ENCODE measurements around the gene ANAPC15.
"Not testable (repeated sequence)": the region's sequence is repeated elsewhere in the genome, so short reads cannot be mapped to it uniquely, and the experiment has no call there.

ANAPC15 gene

GRCh38 chr11:72112143-72112977 is at the start of gene ANAPC15:
Gene ANAPC15, minus strand, starts transcription at chr11:72112695. Its CDS starts 1,419 bp downstream, at chr11:72111276.
- peak; percentile 93 for DNase-seq (ENCODE audit: low spot score)

GRCh38 chr11:72160319-72160718 is 47.8 kb upstream of the ANAPC15 start:
- DNase-seq (ENCODE audit: low spot score): no peak

DNA sequence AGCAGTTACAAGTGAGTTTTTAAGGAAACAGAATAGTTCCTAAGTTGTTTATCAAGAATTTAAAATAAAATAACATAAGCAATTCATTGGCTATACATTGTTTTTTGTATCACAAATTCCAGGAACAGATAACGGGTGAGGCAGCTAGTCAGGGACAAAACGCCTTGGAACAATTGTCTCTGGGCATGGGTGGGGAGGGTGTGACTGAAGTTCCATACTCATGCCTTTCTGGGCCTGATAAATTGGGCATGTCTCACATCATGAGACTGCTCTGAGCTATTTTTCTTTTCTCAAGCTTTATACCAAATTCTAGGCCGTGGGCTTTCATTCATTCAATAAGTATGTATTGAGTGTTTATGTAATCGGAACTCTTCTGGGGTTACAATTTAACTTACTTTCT is 44.6 kb upstream of the ANAPC15 start:
- DNase-seq (ENCODE audit: low spot score): peak; percentile 37

DNA sequence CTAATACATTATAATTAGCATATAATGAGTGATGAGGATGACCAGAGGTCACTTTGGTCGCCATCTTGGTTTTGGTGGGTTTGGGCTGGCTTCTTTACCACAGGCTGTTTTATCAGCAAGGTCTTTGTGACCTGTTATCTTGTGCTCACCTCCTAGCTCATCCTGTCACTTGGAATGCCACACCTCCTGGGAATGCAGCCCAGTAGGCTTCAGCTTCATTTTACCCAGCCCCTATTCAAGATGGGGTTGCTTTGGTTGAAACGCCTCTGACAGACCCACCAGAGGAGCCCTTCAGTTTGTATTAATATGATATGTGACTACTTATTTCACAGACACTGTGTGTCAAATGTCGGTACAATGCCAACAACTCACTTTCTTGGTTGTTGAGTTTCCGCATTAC is 43.3 kb upstream of the ANAPC15 start:
- no peak for DNase-seq (ENCODE audit: low spot score)

- DNase-seq (ENCODE audit: low spot score): no peak
These were observed 42.3 kb upstream of the ANAPC15 start for GRCh38 chr11:72154816-72155215.

GRCh38 chr11:72153874-72154273 is 41.4 kb upstream of the ANAPC15 start:
- DNase-seq (ENCODE audit: low spot score): not testable (repeated sequence)

DNA sequence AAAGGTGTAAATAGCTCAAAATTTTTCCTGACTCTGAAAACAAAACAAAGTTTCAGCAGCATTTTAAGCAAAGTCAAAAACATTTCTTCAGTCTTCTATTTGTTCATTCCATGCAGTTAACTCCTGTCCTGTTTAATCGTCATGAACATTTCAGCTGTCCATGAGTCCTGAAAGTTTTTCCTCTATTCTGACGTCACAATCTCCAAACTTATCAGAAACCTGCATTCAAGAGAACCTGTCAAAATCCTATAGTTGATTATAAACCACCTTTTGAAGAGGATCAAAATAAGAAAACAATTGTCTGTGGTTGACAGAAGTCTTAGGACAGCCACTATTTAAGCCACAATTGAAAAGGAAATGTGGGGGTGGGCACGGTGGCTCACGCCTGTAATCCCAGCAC is 38.4 kb upstream of the ANAPC15 start:
- no peak for DNase-seq (ENCODE audit: low spot score)

- DNase-seq (ENCODE audit: low spot score): no peak
These were observed 34.1 kb upstream of the ANAPC15 start for GRCh38 chr11:72146625-72147024.

GRCh38 chr11:72144807-72145565 is 32.5 kb upstream of the ANAPC15 start:
- peak; percentile 47 for DNase-seq (ENCODE audit: low spot score)

GRCh38 chr11:72142543-72142942 is 30.0 kb upstream of the ANAPC15 start:
- not testable (repeated sequence) for DNase-seq (ENCODE audit: low spot score)

DNA sequence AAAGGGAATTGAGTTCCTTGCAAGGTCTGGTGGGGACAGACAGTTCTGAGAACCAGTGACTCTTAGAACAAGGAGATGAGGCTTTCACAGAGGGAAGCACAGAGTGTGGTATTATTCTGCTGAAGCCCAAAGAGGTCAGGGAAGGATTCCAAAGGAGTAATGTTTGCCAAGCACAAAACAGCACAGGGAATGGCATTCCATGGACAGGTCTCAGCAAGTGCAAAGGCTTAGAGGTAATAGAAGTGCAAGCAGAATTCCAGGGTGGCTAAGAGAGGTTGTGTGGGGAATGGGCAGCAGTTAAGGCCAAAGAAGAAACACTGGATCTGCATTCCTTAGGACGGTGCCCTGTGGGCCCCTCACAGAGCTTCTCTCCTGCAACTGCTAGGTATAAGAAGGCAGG is 29.6 kb upstream of the ANAPC15 start:
- not testable (repeated sequence) for DNase-seq (ENCODE audit: low spot score)

- peak; percentile 88 for DNase-seq (ENCODE audit: low spot score)
These were observed 28.6 kb upstream of the ANAPC15 start for GRCh38 chr11:72141066-72141465.

GRCh38 chr11:72140661-72141060 is 28.2 kb upstream of the ANAPC15 start:
- DNase-seq (ENCODE audit: low spot score): no peak

- DNase-seq (ENCODE audit: low spot score): no peak
These were observed 27.0 kb upstream of the ANAPC15 start for GRCh38 chr11:72139500-72139899.

GRCh38 chr11:72138821-72139390 is 26.4 kb upstream of the ANAPC15 start:
- DNase-seq (ENCODE audit: low spot score): no peak

DNA sequence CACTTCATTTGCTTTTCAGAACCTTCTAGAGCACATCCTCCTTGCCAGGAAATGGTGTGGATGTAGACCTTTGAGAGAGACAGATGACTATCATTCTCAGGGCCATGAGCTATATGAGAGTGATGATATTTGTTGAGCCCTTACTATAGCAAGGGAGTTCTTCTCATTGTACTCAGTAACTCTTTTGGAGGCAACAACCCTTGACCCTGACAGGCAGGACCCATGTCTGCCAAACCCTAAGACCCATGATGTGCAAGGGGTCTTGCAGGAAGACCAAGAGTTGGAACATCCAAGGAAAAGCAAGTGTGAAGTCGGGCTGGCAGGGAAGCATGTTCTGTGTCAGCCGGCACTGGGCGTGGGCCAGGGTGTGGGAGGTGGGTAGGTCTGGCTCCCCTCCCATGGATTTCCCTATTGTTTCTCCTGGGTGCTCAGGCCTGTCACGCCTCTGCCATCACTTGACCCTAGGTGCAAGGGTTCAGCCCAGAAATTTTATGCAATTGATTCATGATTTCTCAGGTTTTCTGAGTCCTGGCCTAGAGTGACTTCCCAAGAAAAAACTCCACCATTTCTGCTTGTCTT is 24.3 kb upstream of the ANAPC15 start:
- DNase-seq (ENCODE audit: low spot score): no peak

GRCh38 chr11:72135891-72136683 is 23.6 kb upstream of the ANAPC15 start:
- no peak for DNase-seq (ENCODE audit: low spot score)

DNA sequence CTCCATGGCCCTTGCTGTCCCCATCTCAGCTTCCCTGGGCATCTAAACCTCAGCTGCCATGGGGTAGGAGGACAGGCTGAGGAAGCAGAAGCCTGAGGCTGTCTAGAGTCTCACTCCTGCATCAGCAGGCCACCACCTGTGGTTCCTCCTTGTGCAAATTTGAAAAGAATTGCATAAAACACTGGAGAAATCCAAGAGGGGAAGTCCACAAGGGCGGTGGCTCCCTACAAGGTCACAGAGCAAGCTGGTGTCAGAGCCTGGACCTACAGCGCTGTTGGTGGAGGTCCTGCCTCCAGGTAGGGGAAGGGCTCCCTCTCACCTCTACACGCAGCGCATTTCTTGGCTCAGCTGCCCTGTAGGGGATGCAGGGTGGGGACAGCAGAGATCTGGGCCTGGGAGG is 23.0 kb upstream of the ANAPC15 start, which contains the start of gene FOLR3:
Gene FOLR3, plus strand, starts transcription at position 253 of the 400 bp plus-strand sequence. CDS start 228 bp downstream, outside the sequence.
- DNase-seq (ENCODE audit: low spot score): not testable (repeated sequence)

- no peak for DNase-seq (ENCODE audit: low spot score)
These were observed 20.2 kb upstream of the ANAPC15 start for GRCh38 chr11:72132646-72133045.

DNA sequence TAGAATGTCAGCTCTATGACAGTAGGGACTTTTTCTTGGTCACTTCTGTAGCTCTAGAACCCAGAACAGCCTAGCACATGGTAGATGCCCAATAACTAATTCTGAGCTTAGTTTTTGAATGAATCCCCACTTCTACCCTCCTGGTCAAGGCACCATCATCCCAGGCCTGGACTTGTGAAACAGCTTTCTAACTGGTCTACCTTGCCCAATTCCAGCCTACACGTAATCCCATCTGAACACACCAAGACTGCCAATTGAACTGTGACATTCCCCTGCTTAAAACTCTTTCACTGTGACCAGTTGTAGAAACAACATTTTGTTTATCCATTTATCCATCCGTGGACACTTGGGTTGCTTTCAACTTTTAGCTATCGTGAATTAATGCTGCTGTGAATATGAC is 16.9 kb upstream of the ANAPC15 start:
- no peak for DNase-seq (ENCODE audit: low spot score)

- no peak for DNase-seq (ENCODE audit: low spot score)
These were observed 15.4 kb upstream of the ANAPC15 start for GRCh38 chr11:72127923-72128322.

All from AG20443 (cell line).